Endothelial cell of umbilical vein (primary cell): ENCODE data around the gene OSBPL8. TPM values are rescaled to one million over a fixed set of nuclear protein-coding genes. Genes with fewer than 3 reads are reported as not detected.

ENCODE experiments used
- BruUV-seq: library from RNA; stranded (reverse); fragments of 400-500 nt; replicated peaks from 2 replicates; lab custom pipeline; 2021; lab: Mats Ljungman, UMichigan
- CTCF ChIA-PET: fragments of 300-600, 350-600 bp; sonication (Branson Sonifier 250); formaldehyde crosslinking; loops from one replicate; lab custom pipeline; 2021; ENCODE audit warnings: antibody characterized with exemption, inconsistent platforms; lab: Charles Lee
- POLR2A ChIA-PET: fragments of 300-600, 350-600 bp; sonication (Branson Sonifier 250); formaldehyde crosslinking; loops from one replicate; lab custom pipeline; 2021; ENCODE audit warnings: antibody characterized with exemption, inconsistent platforms; lab: Charles Lee
- DNase-seq: peaks from one replicate; pipeline ENCODE4 v3.0.0-alpha.2; 2011; ENCODE audit warnings: low read depth, low spot score
- FAIRE-seq: peaks from 2 replicates; lab custom pipeline; 2011; peaks lifted over from hg19 to GRCh38; lab: Jason Lieb, UNC
- H2AFZ ChIP-seq: 2 replicates; pipeline ENCODE4 v1.6.0; 2012; ENCODE audit warnings: low read depth, low read length, control low read depth, inconsistent platforms
- H3K27ac ChIP-seq: 2 replicates; pipeline ENCODE4 v1.5.1; 2011; ENCODE audit warnings: low read depth, mild to moderate bottlenecking, control low read depth, low read length, moderate library complexity; ENCODE audit not compliant: insufficient read depth
- H3K27me3 ChIP-seq, 2 experiments: 2 replicates each; pipeline versions ENCODE4 v1.6.0 to v1.6.1; 2011; ENCODE audit warnings: low read length in 2 of 2, mixed read lengths in 1 of 2; ENCODE audit not compliant: control insufficient read depth in 2 of 2, insufficient read depth in 2 of 2
- H3K36me3 ChIP-seq, 2 experiments: 2 replicates in 1 of 2; 3 replicates in 1 of 2; pipeline ENCODE4 v1.5.1; 2011; ENCODE audit warnings: low read length in 2 of 2, mild to moderate bottlenecking in 1 of 2, moderate library complexity in 1 of 2; ENCODE audit not compliant: control insufficient read depth in 2 of 2, insufficient read depth in 2 of 2; ENCODE audit errors: extremely low read depth in 1 of 2
- H3K4me1 ChIP-seq: 3 replicates; pipeline ENCODE4 v1.5.1; 2011; ENCODE audit warnings: mild to moderate bottlenecking, low read length; ENCODE audit not compliant: control insufficient read depth, insufficient read depth; ENCODE audit errors: extremely low read depth
- H3K4me2 ChIP-seq: 2 replicates; pipeline ENCODE4 v1.6.1; 2011; ENCODE audit warnings: low read length, control low read depth, mixed read lengths; ENCODE audit not compliant: insufficient read depth
- H3K4me3 ChIP-seq, 3 experiments: fragments of 200-600 bp in 1 of 3; sonication (generic), shearing (Covaris generic) in 1 of 3; replicated peaks in 1 of 3; 2 replicates each; pipeline ENCODE4 v1.5.1; 2011 to 2016; ENCODE audit warnings: control low read depth in 3 of 3, low read length in 3 of 3, mild to moderate bottlenecking in 2 of 3, inconsistent platforms in 1 of 3, low read depth in 1 of 3, moderate library complexity in 1 of 3; ENCODE audit not compliant: insufficient read depth in 1 of 3
- H3K79me2 ChIP-seq: 2 replicates; pipeline ENCODE4 v1.6.0; 2012; ENCODE audit warnings: low read length, inconsistent platforms; ENCODE audit not compliant: control insufficient read depth, insufficient read depth
- H3K9ac ChIP-seq: replicated peaks from 2 replicates; pipeline ENCODE3; 2011; ENCODE audit warnings: low read length, control low read depth; ENCODE audit not compliant: insufficient read depth; ENCODE audit errors: extremely low read depth
- H3K9me1 ChIP-seq: replicated peaks from 3 replicates; pipeline ENCODE4 v1.6.0; 2011; ENCODE audit warnings: mild to moderate bottlenecking, low read length; ENCODE audit not compliant: control insufficient read depth, insufficient read depth; ENCODE audit errors: extremely low read depth
- H3K9me3 ChIP-seq: replicated peaks from 2 replicates; pipeline ENCODE4 v1.5.1; 2012; ENCODE audit warnings: low read length, inconsistent platforms; ENCODE audit not compliant: control insufficient read depth, insufficient read depth
- H4K20me1 ChIP-seq: replicated peaks from 2 replicates; pipeline ENCODE3; 2011; ENCODE audit warnings: mild to moderate bottlenecking, low read length; ENCODE audit not compliant: control insufficient read depth, insufficient read depth; ENCODE audit errors: extremely low read depth
- CTCF ChIP-seq, 2 donors: IDR thresholded peaks; 1 replicate in 1 of 2; 2 replicates in 1 of 2; pipeline ENCODE4 v1.5.1; 2011; ENCODE audit warnings: low read length in 2 of 2, mild to moderate bottlenecking in 2 of 2, moderate library complexity in 2 of 2, control low read depth in 1 of 2, inconsistent platforms in 1 of 2, low read depth in 1 of 2; ENCODE audit not compliant: insufficient read depth in 1 of 2; ENCODE audit errors: extremely low read depth in 1 of 2
- EZH2 ChIP-seq: IDR thresholded peaks from 2 replicates; pipeline ENCODE4 v1.6.1; 2012; ENCODE audit warnings: borderline replicate concordance, low read depth, mild to moderate bottlenecking, moderate library complexity, low read length, inconsistent platforms; ENCODE audit not compliant: severe bottlenecking
- FOS ChIP-seq: IDR thresholded peaks from 2 replicates; pipeline ENCODE4 v1.6.1; 2011; ENCODE audit warnings: mild to moderate bottlenecking, low read length, moderate library complexity, borderline replicate concordance; ENCODE audit not compliant: insufficient read depth
- GATA2 ChIP-seq: IDR thresholded peaks from 2 replicates; pipeline ENCODE4 v1.7.0; 2011; ENCODE audit warnings: low read depth, mild to moderate bottlenecking, moderate library complexity, mixed read lengths, low read length; ENCODE audit not compliant: insufficient read length, insufficient read depth
- JUN ChIP-seq: IDR thresholded peaks from 2 replicates; pipeline ENCODE4 v1.6.1; 2011; ENCODE audit warnings: borderline replicate concordance, low read depth; ENCODE audit not compliant: insufficient read length, insufficient read depth
- MYC ChIP-seq: IDR thresholded peaks from one replicate; pipeline ENCODE4 v1.6.1; 2011; ENCODE audit warnings: mild to moderate bottlenecking, low read depth, low read length
- POLR2A ChIP-seq: IDR thresholded peaks from 2 replicates; pipeline ENCODE4 v1.6.1; 2012; ENCODE audit warnings: low read depth, mild to moderate bottlenecking, control low read depth, low read length
- POLR2AphosphoS5 ChIP-seq: IDR thresholded peaks from 2 replicates; pipeline ENCODE4 v1.6.1; 2012; ENCODE audit warnings: low read depth, mild to moderate bottlenecking, control low read depth, low read length, moderate library complexity; ENCODE audit not compliant: insufficient read depth
- dilution Hi-C: fragments of 300-500 bp; cut with MboI; formaldehyde crosslinking; loops from one replicate; pipeline ENCODE4 v1.15.0; 2019; ENCODE audit warnings: low sequenced_read_pairs; ENCODE audit not compliant: extremely low pct_ligation_motif_present
- intact Hi-C: fragments of 100-400 bp; cut with micrococcal nuclease; formaldehyde crosslinking; loops from one replicate; pipeline ENCODE4 v1.10.0; 2022
- polyA plus RNA-seq, 4 experiments: library from polyadenylated mRNA; depleted of rRNA in 3 of 4; stranded (reverse) in 3 of 4; unstranded in 1 of 4; fragments of >200 nt; gene quantifications; 2 replicates each; pipeline versions ENCODE4 v1.2.1 to v1.2.3, GENCODE V29; 2011 to 2012; ENCODE audit warnings: missing spikeins in 1 of 4
- total RNA-seq: library from RNA; stranded (reverse); gene quantifications from 2 replicates; pipeline ENCODE4 v1.2.3, GENCODE V29; 2021
- TF ChIP-seq, protein P1 (sequence below): IDR thresholded peaks from 2 replicates; pipeline ENCODE4 v1.6.1; 2011; ENCODE audit not compliant: insufficient read depth, insufficient read length

Gene OSBPL8
- total and polyA plus RNA-seq, 2 donors (not counting 3 experiments of a cell fraction or from before 2014, with no cell fraction given) = 10.3 to 47.6 TPM

DNA sequence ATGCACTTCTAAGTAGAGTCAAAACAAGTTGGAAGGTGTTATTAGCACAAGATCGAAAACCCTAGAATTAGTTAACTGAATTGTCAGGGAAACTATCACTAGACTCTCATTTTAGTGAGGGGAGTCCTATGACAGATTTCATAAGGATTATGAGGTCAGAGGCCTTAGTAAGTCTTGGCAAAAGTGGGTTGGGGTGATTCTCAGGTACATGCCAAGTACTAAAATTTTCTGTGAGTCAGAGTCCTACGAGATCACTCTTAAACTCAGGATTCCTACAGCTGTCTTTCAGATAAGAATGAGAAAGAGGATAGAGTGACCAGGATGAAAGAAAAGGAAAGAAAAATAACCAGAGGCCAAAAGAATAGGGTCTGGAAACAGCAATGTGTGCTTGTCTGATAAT, 160.5 kb downstream of the OSBPL8 start:
- no peaks in the 10 kb centered on the region for H3K36me3 ChIP-seq
- intact Hi-C loops = no loop called here
- POLR2A ChIA-PET = no interaction called here
- no peaks in the 10 kb centered on the region for H3K9me1 ChIP-seq
- DNase-seq (no peak), FAIRE-seq (no peak)
- TF ChIP-seq, protein P1, sequence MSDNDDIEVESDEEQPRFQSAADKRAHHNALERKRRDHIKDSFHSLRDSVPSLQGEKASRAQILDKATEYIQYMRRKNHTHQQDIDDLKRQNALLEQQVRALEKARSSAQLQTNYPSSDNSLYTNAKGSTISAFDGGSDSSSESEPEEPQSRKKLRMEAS = no peak
- TF ChIP-seq EZH2 (no peak), MYC (no peak), GATA2 (no peak), JUN (no peak), POLR2AphosphoS5 (no peak), FOS (no peak), CTCF (IDR thresholded peaks at IDR 0.05; ENCODE audit: extremely low read depth in 1 of 2, insufficient read depth in 1 of 2, low read depth in 1 of 2, low read length in 2 of 2) (no peak), POLR2A (no peak)
- no peaks in the 10 kb centered on the region for H3K9me3 ChIP-seq
- H2AFZ ChIP-seq = no peak overlapping the region
- H3K79me2 ChIP-seq = no peaks in the 10 kb centered on the region
- dilution Hi-C loops = no loop called here
- H3K4me3 ChIP-seq = no peak overlapping the region
- H3K4me1 ChIP-seq = no peaks in the 10 kb centered on the region
- no peaks in the 10 kb centered on the region for H3K27me3 ChIP-seq
- no peak overlapping the region for H3K9ac ChIP-seq
- H3K27ac ChIP-seq = no peak overlapping the region
- CTCF ChIA-PET = interaction anchor here (0.9 to 1.0 kb wide), 3 partner anchors 9 to 29 kb away, joined by 3 to 4 read pairs (median 3); no protein-coding TSS in a partner anchor
- H4K20me1 ChIP-seq = no peaks in the 10 kb centered on the region
- no peak overlapping the region for H3K4me2 ChIP-seq
- BruUV-seq = no TSS peak
